ENCODE data around the gene SLC7A14.

DNA sequence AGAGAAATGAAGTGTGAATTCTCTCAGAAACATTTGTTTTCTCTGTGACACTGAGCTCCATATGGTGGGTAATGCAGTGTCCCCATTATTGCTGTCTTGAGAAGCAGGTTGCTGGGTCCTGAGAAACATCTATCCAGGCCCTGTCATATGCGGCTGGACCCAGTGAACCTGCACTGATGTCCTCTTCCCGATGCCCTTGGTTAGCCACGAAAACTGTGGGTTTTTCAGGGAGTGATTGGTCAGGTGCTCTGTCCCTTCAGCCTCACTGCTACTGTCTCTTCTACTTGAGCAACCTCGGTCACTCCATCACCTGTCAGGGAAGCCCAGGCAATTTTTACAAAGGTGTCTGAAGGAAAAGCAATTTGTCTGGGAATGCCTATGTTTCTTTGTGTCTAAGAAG, 77.0 kb downstream of the SLC7A14 start:
- TF ChIP-seq CTCF (IDR thresholded peaks at IDR 0.05): no peak
- TF ChIP-seq EZH2phosphoT487 (IDR thresholded peaks at IDR 0.05): no peak
- TF ChIP-seq EZH2 (IDR thresholded peaks at IDR 0.05): no peak

Data from neural progenitor cell (in vitro differentiated cells).